Central memory CD4-positive, alpha-beta T cell (primary cell): Measurements from ENCODE around the gene RGS8.
"Not testable (repeated sequence)": the region's sequence is repeated elsewhere in the genome, so short reads cannot be mapped to it uniquely, and the experiment has no call there.

ENCODE experiments used
- DNase-seq: peaks from one replicate; pipeline ENCODE4 v3.0.0; 2022

RGS8 gene

GRCh38 chr1:182700351-182700709 is 15.9 kb upstream of the RGS8 start:
- DNase-seq: no peak

GRCh38 chr1:182699393-182700350 is 15.3 kb upstream of the RGS8 start:
- no peak for DNase-seq

GRCh38 chr1:182698971-182699370 is 14.6 kb upstream of the RGS8 start:
- DNase-seq: no peak

- not testable (repeated sequence) for DNase-seq
These were observed 8.8 kb upstream of the RGS8 start for GRCh38 chr1:182693139-182693538.

- no peak for DNase-seq
These were observed 6.6 kb upstream of the RGS8 start for GRCh38 chr1:182690886-182691443.

- DNase-seq: no peak
These were observed 4.2 kb upstream of the RGS8 start for GRCh38 chr1:182688436-182689205.

GRCh38 chr1:182687361-182687760 is 3.0 kb upstream of the RGS8 start:
- DNase-seq: no peak

- DNase-seq: no peak
These were observed 2.1 kb upstream of the RGS8 start for GRCh38 chr1:182686446-182686845.

GRCh38 chr1:182685215-182685614 is 828 bp upstream of the RGS8 start:
- DNase-seq: no peak

GRCh38 chr1:182682898-182683501 is 1.4 kb downstream of the RGS8 start:
- DNase-seq: no peak

- DNase-seq: no peak
These were observed 2.0 kb downstream of the RGS8 start for GRCh38 chr1:182682406-182682805.

- no peak for DNase-seq
These were observed 2.8 kb downstream of the RGS8 start for GRCh38 chr1:182681568-182681912.

GRCh38 chr1:182680901-182681567 is 3.4 kb downstream of the RGS8 start:
- no peak for DNase-seq

- DNase-seq: no peak
These were observed 4.0 kb downstream of the RGS8 start for GRCh38 chr1:182680408-182680807.

- no peak for DNase-seq
These were observed 4.7 kb downstream of the RGS8 start for GRCh38 chr1:182679684-182680083.

GRCh38 chr1:182677397-182678098 is 6.8 kb downstream of the RGS8 start:
- DNase-seq: no peak

GRCh38 chr1:182676274-182676673 is 8.1 kb downstream of the RGS8 start:
- DNase-seq: no peak

GRCh38 chr1:182674346-182675246 is 9.8 kb downstream of the RGS8 start:
- DNase-seq: no peak

GRCh38 chr1:182672487-182672836 is 11.9 kb downstream of the RGS8 start:
- no peak for DNase-seq

GRCh38 chr1:182671750-182672486 is 12.5 kb downstream of the RGS8 start:
- DNase-seq: no peak
